Measurements from ENCODE around the gene SAFB. TPM values are rescaled to one million over a fixed set of nuclear protein-coding genes. Genes with fewer than 3 reads are reported as not detected.

Gene SAFB
- total RNA-seq, 1 experiment from 2014 or later = 143 TPM

DNA sequence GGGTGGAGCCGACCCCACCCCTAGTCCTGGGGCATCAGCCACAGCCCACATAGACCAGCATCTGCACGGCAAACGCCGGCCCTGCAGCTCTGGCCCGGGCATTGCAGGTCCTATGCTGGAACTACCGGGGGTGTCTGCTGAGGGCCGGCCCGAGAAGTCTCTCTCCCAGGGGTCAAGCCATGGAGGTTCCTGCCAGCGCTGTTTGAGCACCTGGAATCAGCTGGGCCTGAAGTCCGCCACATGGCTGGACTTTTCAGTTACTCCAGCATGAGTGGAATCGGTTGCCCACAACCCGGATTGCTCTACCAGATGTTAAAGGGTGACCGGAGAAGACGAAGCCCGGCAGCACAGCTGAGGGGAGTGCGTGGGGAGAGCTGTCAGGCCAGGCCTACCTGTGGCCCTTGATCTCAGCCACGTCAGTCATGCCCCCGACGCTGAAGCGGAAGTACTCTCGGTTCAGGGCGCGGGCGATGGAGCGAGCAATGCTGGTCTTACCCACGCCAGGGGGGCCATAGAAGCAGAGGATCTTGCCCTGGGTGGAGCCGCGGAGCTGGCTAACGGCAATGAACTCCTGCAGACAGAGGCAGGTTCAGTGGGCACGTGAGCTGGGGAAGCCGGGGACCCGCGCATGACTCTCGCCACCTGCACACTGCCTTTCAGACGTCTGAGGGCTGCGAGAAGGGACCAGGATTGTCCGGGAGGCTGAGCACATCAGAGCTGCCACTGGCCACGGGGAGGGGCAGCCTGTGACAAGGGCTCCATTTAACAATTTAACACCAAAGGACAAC, 75.9 kb downstream of the SAFB start:
- Histone ChIP-seq H3K4me2 (ENCODE audit: low read length) (no peak overlapping the region), H3K9me2 (ENCODE audit: insufficient read depth) (no peaks in the 10 kb centered on the region), H3K9me3 (ENCODE audit: control insufficient read depth in 1 of 2, insufficient read depth in 1 of 2, low read depth in 1 of 2, low read length in 2 of 2) (no peaks in the 10 kb centered on the region), H3K27ac (ENCODE audit: low read depth, low read length) (peak overlapping the region; percentile 20; the same call in 1 of the 2 replicates), H4K20me1 (ENCODE audit: insufficient read depth) (no peaks in the 10 kb centered on the region), H3K4me3 (replicated peaks in 1 of 2; ENCODE audit: low read depth in 1 of 2, low read length in 2 of 2) (no peak overlapping the region), H3K4me1 (ENCODE audit: control insufficient read depth in 1 of 2, insufficient read depth in 2 of 2, low read length in 2 of 2) (no peaks in the 10 kb centered on the region; a peak in 1 of 4 replicates), H2AFZ (ENCODE audit: low read depth, low read length, poor library complexity, severe bottlenecking) (no peak overlapping the region), H3K36me3 (ENCODE audit: control insufficient read depth in 1 of 2, insufficient read depth in 2 of 2, low read length in 2 of 2) (peaks cover 15 to 47% of the 10 kb centered on the region in 2 experiments; a peak in 3 of 4 replicates), H3K9ac (ENCODE audit: low read length) (no peak overlapping the region), H3K79me2 (ENCODE audit: insufficient read depth, low read length) (peaks cover 30% of the 10 kb centered on the region), H3K27me3 (ENCODE audit: insufficient read depth, low read length) (no peaks in the 10 kb centered on the region)
- ATAC-seq = no peak
- CTCF ChIA-PET = interaction anchor here (2.2 kb wide), 1 partner anchor 9 kb away, joined by 8 read pairs; no protein-coding TSS in a partner anchor
- POLR2A ChIA-PET = no interaction called here
- no TSS peak for BruUV-seq (replicated peaks)
- RAD21 ChIA-PET (ENCODE audit: low non-redundant PET in 1 of 2, low total read pairs in 2 of 2, uncharacterized antibody in 2 of 2, unreplicated experiment in 2 of 2) = no interaction called here
- intact Hi-C loops (cut with micrococcal nuclease) = no loop called here
- no peak for DNase-seq (ENCODE audit: low read depth, low spot score)
- TF ChIP-seq, protein P1, sequence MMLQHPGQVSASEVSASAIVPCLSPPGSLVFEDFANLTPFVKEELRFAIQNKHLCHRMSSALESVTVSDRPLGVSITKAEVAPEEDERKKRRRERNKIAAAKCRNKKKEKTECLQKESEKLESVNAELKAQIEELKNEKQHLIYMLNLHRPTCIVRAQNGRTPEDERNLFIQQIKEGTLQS (IDR thresholded peaks at IDR 0.05) = no peak
- no peak for TF ChIP-seq TCF7L2 (IDR thresholded peaks at IDR 0.05; ENCODE audit: borderline replicate concordance, extremely low read depth, insufficient read depth, insufficient read length)
- TF ChIP-seq EZH2 (IDR thresholded peaks at IDR 0.05) = no peak
- TF ChIP-seq SIN3A (IDR thresholded peaks at IDR 0.05; ENCODE audit: low read depth) = no peak
- TF ChIP-seq EGR1 (IDR thresholded peaks at IDR 0.05; ENCODE audit: low read depth) = no peak
- TF ChIP-seq, protein P2, sequence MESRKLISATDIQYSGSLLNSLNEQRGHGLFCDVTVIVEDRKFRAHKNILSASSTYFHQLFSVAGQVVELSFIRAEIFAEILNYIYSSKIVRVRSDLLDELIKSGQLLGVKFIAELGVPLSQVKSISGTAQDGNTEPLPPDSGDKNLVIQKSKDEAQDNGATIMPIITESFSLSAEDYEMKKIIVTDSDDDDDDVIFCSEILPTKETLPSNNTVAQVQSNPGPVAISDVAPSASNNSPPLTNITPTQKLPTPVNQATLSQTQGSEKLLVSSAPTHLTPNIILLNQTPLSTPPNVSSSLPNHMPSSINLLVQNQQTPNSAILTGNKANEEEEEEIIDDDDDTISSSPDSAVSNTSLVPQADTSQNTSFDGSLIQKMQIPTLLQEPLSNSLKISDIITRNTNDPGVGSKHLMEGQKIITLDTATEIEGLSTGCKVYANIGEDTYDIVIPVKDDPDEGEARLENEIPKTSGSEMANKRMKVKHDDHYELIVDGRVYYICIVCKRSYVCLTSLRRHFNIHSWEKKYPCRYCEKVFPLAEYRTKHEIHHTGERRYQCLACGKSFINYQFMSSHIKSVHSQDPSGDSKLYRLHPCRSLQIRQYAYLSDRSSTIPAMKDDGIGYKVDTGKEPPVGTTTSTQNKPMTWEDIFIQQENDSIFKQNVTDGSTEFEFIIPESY (IDR thresholded peaks at IDR 0.05; ENCODE audit: extremely low read depth, insufficient replicate concordance, low read length) = no peak
- no peak for TF ChIP-seq SRF (IDR thresholded peaks at IDR 0.05; ENCODE audit: low read depth)
- no peak for TF ChIP-seq FOSL1 (IDR thresholded peaks at IDR 0.05; ENCODE audit: low read depth)
- no peak for TF ChIP-seq ZNF274 (IDR thresholded peaks at IDR 0.05; ENCODE audit: low read depth, low read length)
- TF ChIP-seq POLR2AphosphoS5 (IDR thresholded peaks at IDR 0.05; ENCODE audit: low read depth, low read length) = no peak
- no peak for TF ChIP-seq POLR2A (IDR thresholded peaks at IDR 0.05; ENCODE audit: borderline replicate concordance, extremely low read depth, insufficient read depth, insufficient read length)
- no peak for TF ChIP-seq REST (IDR thresholded peaks at IDR 0.05; ENCODE audit: low read depth)
- TF ChIP-seq EZH2phosphoT487 (IDR thresholded peaks at IDR 0.05; ENCODE audit: borderline replicate concordance) = no peak
- TF ChIP-seq YY1 (IDR thresholded peaks at IDR 0.05; ENCODE audit: extremely low read depth, insufficient replicate concordance, low read depth, low read length) = no peak
- TF ChIP-seq, protein P3, sequence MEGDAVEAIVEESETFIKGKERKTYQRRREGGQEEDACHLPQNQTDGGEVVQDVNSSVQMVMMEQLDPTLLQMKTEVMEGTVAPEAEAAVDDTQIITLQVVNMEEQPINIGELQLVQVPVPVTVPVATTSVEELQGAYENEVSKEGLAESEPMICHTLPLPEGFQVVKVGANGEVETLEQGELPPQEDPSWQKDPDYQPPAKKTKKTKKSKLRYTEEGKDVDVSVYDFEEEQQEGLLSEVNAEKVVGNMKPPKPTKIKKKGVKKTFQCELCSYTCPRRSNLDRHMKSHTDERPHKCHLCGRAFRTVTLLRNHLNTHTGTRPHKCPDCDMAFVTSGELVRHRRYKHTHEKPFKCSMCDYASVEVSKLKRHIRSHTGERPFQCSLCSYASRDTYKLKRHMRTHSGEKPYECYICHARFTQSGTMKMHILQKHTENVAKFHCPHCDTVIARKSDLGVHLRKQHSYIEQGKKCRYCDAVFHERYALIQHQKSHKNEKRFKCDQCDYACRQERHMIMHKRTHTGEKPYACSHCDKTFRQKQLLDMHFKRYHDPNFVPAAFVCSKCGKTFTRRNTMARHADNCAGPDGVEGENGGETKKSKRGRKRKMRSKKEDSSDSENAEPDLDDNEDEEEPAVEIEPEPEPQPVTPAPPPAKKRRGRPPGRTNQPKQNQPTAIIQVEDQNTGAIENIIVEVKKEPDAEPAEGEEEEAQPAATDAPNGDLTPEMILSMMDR (IDR thresholded peaks at IDR 0.05 in 2 of 3, conservative IDR thresholded peaks at IDR 0.05 in 1 of 3; ENCODE audit: borderline replicate concordance in 1 of 3, insufficient read depth in 1 of 3, low read depth in 2 of 3, low read length in 2 of 3) = no peak
- TF ChIP-seq RAD21 (IDR thresholded peaks at IDR 0.05; ENCODE audit: low read depth) = no peak
- no peak for TF ChIP-seq ELF1 (IDR thresholded peaks at IDR 0.05; ENCODE audit: borderline replicate concordance, low read depth)
- TF ChIP-seq CBX3 (IDR thresholded peaks at IDR 0.05; ENCODE audit: low read depth) = no peak
- no peak for TF ChIP-seq MAX (IDR thresholded peaks at IDR 0.05)
